K562 (cell line): ENCODE results near the gene ADGRB2. TPM values are rescaled to one million over a fixed set of nuclear protein-coding genes. Genes with fewer than 3 reads are reported as not detected.

Experiments used
- ATAC-seq: fragments of 200-7000 bp; cut with Tn5 transposase; 3 replicates; pipeline ENCODE4 v1.9.1; 2020; ENCODE audit warnings: moderate library complexity
- BruUV-seq: library from RNA; stranded (reverse); fragments of 400-500 nt; replicated peaks from 2 replicates; lab custom pipeline; 2021; lab: Mats Ljungman, UMichigan
- CTCF ChIA-PET: fragments of 300-600 bp; formaldehyde crosslinking; extraction: SDS; loops from one replicate; lab custom pipeline; 2021; ENCODE audit warnings: low intra/inter-chr PET ratio; lab: Yijun Ruan, JAX
- POLR2A ChIA-PET: fragments of 300-600, 350-650 bp; sonication (Branson Sonifier 250); formaldehyde crosslinking; extraction: SDS; loops from one replicate; lab custom pipeline; 2021; ENCODE audit warnings: antibody characterized with exemption, inconsistent platforms; lab: Yijun Ruan, JAX
- DNase-seq, 4 experiments: peaks; one replicate each; pipeline versions ENCODE4 v3.0.0 to v3.0.0-alpha.2; 2011 to 2018; ENCODE audit warnings: low spot score in 3 of 4, mixed read lengths in 3 of 4; ENCODE audit errors: extremely low read depth in 1 of 4
- FAIRE-seq: peaks from 2 replicates; lab custom pipeline; 2011; peaks lifted over from hg19 to GRCh38; lab: Jason Lieb, UNC
- H2AFZ ChIP-seq: 2 replicates; pipeline ENCODE4 v1.6.0; 2011; ENCODE audit warnings: low read depth, low read length, control low read depth, inconsistent platforms
- H3K27ac ChIP-seq: fragments of 200-600 bp; 3 replicates; pipeline ENCODE4 v1.8.0; 2011; ENCODE audit warnings: low read depth, mild to moderate bottlenecking, control low read depth, inconsistent platforms, low read length, moderate library complexity, mixed read lengths; ENCODE audit errors: extremely low read depth
- H3K27me3 ChIP-seq, 2 experiments: fragments of 300-600 bp in 1 of 2; 2 replicates in 1 of 2; 3 replicates in 1 of 2; pipeline versions ENCODE4 v1.6.0 to v1.8.0; 2011; ENCODE audit warnings: inconsistent platforms in 2 of 2, low read length in 2 of 2, mild to moderate bottlenecking in 1 of 2, mixed read lengths in 1 of 2, moderate library complexity in 1 of 2; ENCODE audit not compliant: control insufficient read depth in 2 of 2, insufficient read depth in 2 of 2
- H3K36me3 ChIP-seq: fragments of 300-600 bp; 3 replicates; pipeline ENCODE4 v1.8.0; 2011; ENCODE audit warnings: mild to moderate bottlenecking, low read length, inconsistent platforms; ENCODE audit not compliant: control insufficient read depth, insufficient read depth
- H3K4me1 ChIP-seq, 2 experiments: fragments of 200-600 bp in 1 of 2; replicated peaks in 1 of 2; 2 replicates in 1 of 2; 3 replicates in 1 of 2; pipeline versions ENCODE4 v1.5.1 to v1.8.0; 2011; ENCODE audit warnings: inconsistent platforms in 2 of 2, low read length in 2 of 2, mild to moderate bottlenecking in 1 of 2, mixed read lengths in 1 of 2, moderate library complexity in 1 of 2; ENCODE audit not compliant: control insufficient read depth in 2 of 2, insufficient read depth in 2 of 2
- H3K4me2 ChIP-seq: 2 replicates; pipeline ENCODE4 v1.6.1; 2011; ENCODE audit warnings: low read length, control low read depth, inconsistent platforms, mixed read lengths; ENCODE audit not compliant: insufficient read depth
- H3K4me3 ChIP-seq: fragments of 200-600 bp; sonication (generic), shearing (Covaris generic); 2 replicates; pipeline ENCODE4 v1.5.1; 2016; ENCODE audit warnings: control low read depth, inconsistent platforms
- H3K79me2 ChIP-seq: fragments of 200-600 bp; 3 replicates; pipeline ENCODE4 v1.8.0; 2011; ENCODE audit warnings: low read length, inconsistent platforms; ENCODE audit not compliant: control insufficient read depth, insufficient read depth
- H3K9ac ChIP-seq, 2 experiments: 2 replicates each; pipeline versions ENCODE4 v1.6.0 to v1.6.1; 2011; ENCODE audit warnings: low read depth in 2 of 2, low read length in 2 of 2, control low read depth in 1 of 2, inconsistent platforms in 1 of 2, mild to moderate bottlenecking in 1 of 2, mixed read lengths in 1 of 2; ENCODE audit not compliant: insufficient read depth in 1 of 2
- H3K9me1 ChIP-seq: one replicate; pipeline ENCODE4 v1.6.0; 2011; ENCODE audit warnings: inconsistent platforms, mild to moderate bottlenecking, low read length, moderate library complexity; ENCODE audit not compliant: control insufficient read depth, insufficient read depth
- H3K9me3 ChIP-seq: replicated peaks from 2 replicates; pipeline ENCODE4 v1.5.1; 2011; ENCODE audit warnings: low read depth, low read length, inconsistent platforms; ENCODE audit not compliant: control insufficient read depth, insufficient read depth
- H4K20me1 ChIP-seq: replicated peaks from 2 replicates; pipeline ENCODE4 v1.6.1; 2011; ENCODE audit warnings: low read length, inconsistent platforms, mixed read lengths; ENCODE audit not compliant: control insufficient read depth, insufficient read depth
- CBX5 ChIP-seq: IDR thresholded peaks from 2 replicates; pipeline ENCODE4 v1.6.1; 2014; ENCODE audit warnings: low read depth, borderline replicate concordance
- FOXJ2 ChIP-seq: fragments of 200-800 bp; sonication (Bioruptor generic); IDR thresholded peaks from 2 replicates; pipeline ENCODE4 v1.6.1; 2016; ENCODE audit warnings: missing genetic modification characterization, missing compliant biosample characterization
- HLTF ChIP-seq: fragments of 450-650 bp; IDR thresholded peaks from 2 replicates; pipeline ENCODE4 v1.6.1; 2016
- KDM5B ChIP-seq: fragments of 200-600 bp; sonication (generic); IDR thresholded peaks from 2 replicates; pipeline ENCODE4 v1.6.1; 2012; ENCODE audit warnings: low read depth, mild to moderate bottlenecking, moderate library complexity, low read length, control low read depth, inconsistent platforms; ENCODE audit not compliant: insufficient replicate concordance
- PTBP1 ChIP-seq: fragments of 200-400 bp; formaldehyde crosslinking; IDR thresholded peaks from 2 replicates; pipeline ENCODE4 v1.6.1; 2017; ENCODE audit warnings: low read depth, low read length
- TCF7 ChIP-seq: sonication (generic); IDR thresholded peaks from 2 replicates; pipeline ENCODE4 v1.6.1; 2016; ENCODE audit warnings: antibody characterized with exemption, borderline replicate concordance
- ZNF184 ChIP-seq: sonication (generic); formaldehyde crosslinking; IDR thresholded peaks from 2 replicates; pipeline ENCODE4 v1.5.0; 2020; ENCODE audit warnings: missing genetic modification reagents
- WGBS: fragments of 100-300 bp; shearing (Covaris generic); methylation state at CpG from one replicate; pipeline ENCODE4 v1.1.6; 2016; ENCODE audit warnings: low coverage, mixed read lengths; ENCODE audit not compliant: insufficient coverage; ENCODE audit errors: missing lambda C conversion rate; 5-methylcytosine and 5-hydroxymethylcytosine counted together
- in situ Hi-C: fragments of 300-500 bp; cut with MboI; formaldehyde crosslinking; loops from 4 replicates; pipeline ENCODE4 v1.15.0; 2018; ENCODE audit warnings: inconsistent platforms, mixed read lengths
- intact Hi-C: fragments of 100-400 bp; cut with micrococcal nuclease; formaldehyde crosslinking; loops from 2 replicates; pipeline ENCODE4 v1.14.2; 2022
- polyA plus RNA-seq, 8 experiments: library from polyadenylated mRNA; depleted of rRNA in 4 of 8; stranded (reverse) in 5 of 8; unstranded in 3 of 8; fragments of >200 nt; fragmentation: Nextera tagmentation in 2 of 8; fragmentation: Illumina TruSeq in 1 of 8; extraction: Ambion mirVana in 2 of 8; extraction: Trizol in 1 of 8; gene quantifications; 2 replicates each; pipeline versions ENCODE4 v1.2.1 to v1.2.3, GENCODE V29; 2011 to 2014; ENCODE audit warnings: inconsistent platforms in 1 of 8, missing spikeins in 1 of 8
- total RNA-seq, 7 experiments: library from RNA; depleted of rRNA in 6 of 7; stranded (reverse); fragments of >200 nt in 6 of 7; fragmentation: Illumina TruSeq in 2 of 7; extraction: Trizol in 2 of 7; gene quantifications; 2 replicates each; pipeline versions ENCODE4 v1.2.1 to v1.2.3, GENCODE V29; 2011 to 2021; ENCODE audit warnings: low replicate concordance in 1 of 7

Gene ADGRB2
- total and polyA plus RNA-seq, 9 of the 15 experiments (the other 6 are each of a cell fraction or from before 2014, with no cell fraction given) = 0.04 to 0.23 (median 0.20) TPM; not detected in 2

DNA sequence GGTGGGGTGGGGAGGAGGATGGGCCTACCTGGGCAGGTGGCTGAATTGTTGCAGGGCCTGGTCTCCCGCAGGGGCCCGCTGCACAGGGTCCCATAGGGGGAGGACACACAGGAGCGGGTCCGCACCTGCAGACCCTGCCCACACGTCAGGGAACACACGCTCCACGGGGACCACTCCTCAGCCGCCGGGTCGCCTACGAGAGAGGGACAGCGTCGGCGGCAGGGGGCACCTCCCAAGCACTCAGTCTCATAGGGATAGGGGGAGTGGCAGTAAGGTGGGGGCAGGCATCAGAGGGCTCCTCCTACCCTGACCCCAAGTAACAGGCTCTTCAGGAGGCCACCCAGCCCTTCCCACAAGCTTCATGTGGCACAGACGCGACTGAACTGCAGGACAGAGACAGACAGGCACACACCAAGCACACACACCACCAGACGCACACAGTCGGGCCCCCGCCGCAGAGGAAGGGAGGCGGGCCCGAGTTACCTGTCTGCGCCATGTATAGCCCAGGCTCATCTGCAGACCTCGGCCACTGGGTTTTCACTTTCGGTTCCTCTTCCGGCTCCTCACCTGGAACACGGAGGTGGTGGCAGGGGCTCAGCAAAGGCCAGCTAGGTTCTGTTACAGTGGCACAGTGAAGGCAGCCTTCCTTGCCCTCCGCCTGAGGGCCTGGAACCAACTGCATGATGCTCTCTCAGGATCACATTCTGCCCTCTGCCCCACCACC is 19.8 kb downstream of the ADGRB2 start:
- Histone ChIP-seq H3K79me2 (no peaks in the 10 kb centered on the region), H3K4me2 (no peak overlapping the region), H3K9ac (peak overlapping the region in 1 of 2 experiments; percentile 73; a peak in 2 of 4 replicates), H3K27ac (no peak overlapping the region), H3K9me1 (no peaks in the 10 kb centered on the region), H3K4me1 (peaks cover 5 to 49% of the 10 kb centered on the region in 2 experiments; a peak in 4 of 5 replicates), H4K20me1 (peaks cover 21% of the 10 kb centered on the region; the same call in 1 of the 2 replicates), H3K36me3 (no peaks in the 10 kb centered on the region), H3K27me3 (peaks cover 8 to 27% of the 10 kb centered on the region in 2 experiments), H3K4me3 (no peak overlapping the region), H3K9me3 (no peaks in the 10 kb centered on the region), H2AFZ (no peak overlapping the region)
- ATAC-seq (no peak), FAIRE-seq (no peak), DNase-seq (no peak)
- in situ Hi-C loops (no loop called here), intact Hi-C loops (no loop called here)
- CTCF ChIA-PET = interaction anchor here (0.6 to 2.3 kb wide), 2 partner anchors 81 to 111 kb away, joined by 6 to 27 read pairs; no protein-coding TSS in a partner anchor
- BruUV-seq = no TSS peak
- WGBS = 59% methylated on average over 26 of the region's 28 CpGs
- TF ChIP-seq FOXJ2 (tag) = no peak
- no peak for TF ChIP-seq TCF7
- TF ChIP-seq PTBP1 = no peak
- no peak for TF ChIP-seq ZNF184 (CRISPR knock-in tag)
- peak; percentile 4 for TF ChIP-seq KDM5B
- TF ChIP-seq HLTF = no peak
- no peak for TF ChIP-seq CBX5
- POLR2A ChIA-PET = interaction anchor here (0.7 to 1.9 kb wide), 2 partner anchors 9 to 78 kb away, joined by 3 to 6 read pairs; no protein-coding TSS in a partner anchor
